GM10266 (cell line): ENCODE results near the gene NAGA.
A peak's percentile ranks its signal among the peaks of the same experiment; 100 is the strongest.

Experiments
- DNase-seq: peaks from one replicate; pipeline ENCODE4 v3.0.0; 2012; ENCODE audit errors: extremely low spot score
- TF ChIP-seq, protein P1 (sequence below): IDR thresholded peaks from 2 replicates; pipeline ENCODE4 v1.5.1; 2012; ENCODE audit warnings: mild to moderate bottlenecking, low read depth; ENCODE audit not compliant: control insufficient read depth, insufficient read depth; ENCODE audit errors: missing control alignments

NAGA gene

DNA sequence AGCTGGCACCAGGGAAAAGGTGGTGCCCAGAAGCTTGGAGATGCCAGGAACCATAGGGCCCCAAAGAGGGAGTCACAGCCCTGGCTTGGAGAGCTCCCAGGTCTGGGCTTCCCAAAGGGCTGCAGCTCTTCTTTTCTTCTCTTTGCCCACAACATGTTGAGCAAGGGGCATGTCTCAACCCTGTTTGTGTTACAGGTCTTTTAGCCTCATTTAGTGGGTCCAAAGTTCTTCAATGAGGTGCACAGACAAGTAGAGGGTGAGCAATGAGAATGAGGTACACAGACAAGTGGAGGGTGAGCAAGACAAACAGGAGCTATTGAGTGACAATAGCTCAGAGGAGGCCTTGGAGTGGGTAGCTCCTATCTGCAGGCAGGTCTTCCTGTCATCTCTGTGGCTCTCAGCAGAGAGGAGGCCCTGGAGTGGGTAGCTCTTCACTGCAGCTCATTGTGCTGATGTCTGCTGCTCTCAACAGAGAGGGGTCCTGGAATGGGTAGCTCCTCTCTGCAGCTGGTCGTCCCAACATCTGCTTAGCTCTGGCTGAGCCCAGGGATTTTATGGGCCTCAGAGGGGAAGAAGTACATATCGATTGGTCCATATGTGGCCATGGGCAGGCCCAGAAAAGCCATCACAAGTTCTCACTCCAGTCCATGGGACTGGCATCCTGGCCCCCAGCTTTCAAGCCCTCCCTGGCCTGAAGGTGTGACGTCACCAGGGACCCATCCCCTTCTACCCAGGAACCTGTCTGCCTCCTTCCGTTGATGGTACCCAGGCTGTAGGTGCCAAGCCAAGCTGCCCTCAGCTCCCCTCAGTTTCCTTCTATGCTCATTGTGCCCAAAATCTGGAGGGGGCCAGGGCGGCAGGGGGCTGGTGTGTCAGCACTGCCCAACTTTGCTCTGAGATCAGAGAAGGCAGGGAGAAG, 37.1 kb downstream of the NAGA start:
- TF ChIP-seq, protein P1, sequence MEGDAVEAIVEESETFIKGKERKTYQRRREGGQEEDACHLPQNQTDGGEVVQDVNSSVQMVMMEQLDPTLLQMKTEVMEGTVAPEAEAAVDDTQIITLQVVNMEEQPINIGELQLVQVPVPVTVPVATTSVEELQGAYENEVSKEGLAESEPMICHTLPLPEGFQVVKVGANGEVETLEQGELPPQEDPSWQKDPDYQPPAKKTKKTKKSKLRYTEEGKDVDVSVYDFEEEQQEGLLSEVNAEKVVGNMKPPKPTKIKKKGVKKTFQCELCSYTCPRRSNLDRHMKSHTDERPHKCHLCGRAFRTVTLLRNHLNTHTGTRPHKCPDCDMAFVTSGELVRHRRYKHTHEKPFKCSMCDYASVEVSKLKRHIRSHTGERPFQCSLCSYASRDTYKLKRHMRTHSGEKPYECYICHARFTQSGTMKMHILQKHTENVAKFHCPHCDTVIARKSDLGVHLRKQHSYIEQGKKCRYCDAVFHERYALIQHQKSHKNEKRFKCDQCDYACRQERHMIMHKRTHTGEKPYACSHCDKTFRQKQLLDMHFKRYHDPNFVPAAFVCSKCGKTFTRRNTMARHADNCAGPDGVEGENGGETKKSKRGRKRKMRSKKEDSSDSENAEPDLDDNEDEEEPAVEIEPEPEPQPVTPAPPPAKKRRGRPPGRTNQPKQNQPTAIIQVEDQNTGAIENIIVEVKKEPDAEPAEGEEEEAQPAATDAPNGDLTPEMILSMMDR: no peak
- no peak for DNase-seq

DNA sequence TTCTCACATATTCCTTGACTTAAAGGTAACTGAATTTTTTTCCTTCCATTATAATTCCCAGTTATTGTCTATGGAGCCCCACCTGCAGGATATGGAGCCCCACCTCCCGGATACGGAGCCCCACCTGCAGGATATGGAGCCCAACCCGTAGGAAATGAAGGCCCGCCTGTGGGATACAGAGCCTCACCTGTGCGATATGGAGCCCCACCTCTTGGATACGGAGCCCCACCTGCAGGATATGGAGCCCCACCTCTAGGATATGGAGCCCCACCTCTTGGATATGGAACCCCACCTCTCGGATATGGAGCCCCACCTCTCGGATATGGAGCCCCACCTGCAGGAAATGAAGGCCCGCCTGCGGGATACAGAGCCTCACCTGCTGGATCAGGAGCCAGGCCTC, 43.9 kb downstream of the NAGA start:
- TF ChIP-seq, protein P1: no peak
- no peak for DNase-seq

DNA sequence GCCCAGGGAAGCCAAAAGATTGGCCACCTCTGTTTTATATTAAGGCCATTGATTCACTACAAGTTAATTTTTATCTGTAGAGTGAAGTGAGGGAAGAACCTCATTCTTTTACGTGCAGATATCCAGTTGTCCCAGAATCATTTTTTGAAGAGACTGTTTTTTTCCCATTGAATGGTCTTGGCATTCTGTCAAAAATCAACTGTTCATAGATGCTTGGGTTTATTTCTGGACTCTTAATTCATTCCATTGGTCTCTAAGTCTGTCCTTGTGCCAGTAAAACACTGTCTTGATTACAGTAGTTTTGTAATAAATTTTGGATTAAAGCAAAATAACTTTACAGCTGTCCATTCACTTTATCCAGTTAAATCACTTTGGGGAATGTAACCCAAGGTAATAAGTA, 45.2 kb downstream of the NAGA start:
- no peak for DNase-seq
- TF ChIP-seq, protein P1: no peak

DNA sequence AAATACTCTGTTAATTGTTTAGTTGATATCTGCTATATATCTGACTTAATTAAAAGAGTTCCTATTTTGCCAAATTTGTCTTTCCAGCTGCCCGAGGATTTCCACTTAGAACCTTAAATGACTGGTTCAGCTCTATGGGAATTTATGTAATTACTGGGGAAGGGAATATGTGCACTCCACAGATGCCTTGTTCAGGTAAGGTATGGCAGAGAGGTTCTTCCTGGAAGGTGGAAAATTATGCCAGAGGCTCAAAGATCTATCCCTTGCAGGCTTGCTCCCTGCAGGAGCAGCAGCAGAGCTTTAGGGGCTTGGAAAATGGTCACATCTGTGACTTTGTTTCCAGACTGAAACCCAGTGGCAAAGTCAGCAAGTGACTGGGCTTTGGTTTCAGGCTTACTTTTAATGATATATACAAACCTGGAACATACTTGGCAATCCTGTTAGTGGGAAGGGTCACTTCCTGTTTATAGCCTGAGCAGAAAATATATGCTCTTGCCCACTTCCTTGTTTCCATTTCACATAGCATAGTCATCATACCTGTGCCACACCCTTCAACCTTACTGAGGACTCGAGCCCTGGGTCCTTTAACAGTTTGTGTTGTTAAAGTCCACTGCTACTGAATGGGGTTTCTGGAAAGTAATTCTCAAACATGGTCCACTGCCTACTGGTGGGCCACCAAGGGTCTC, 48.3 kb downstream of the NAGA start:
- peak; percentile 23 for DNase-seq
- TF ChIP-seq, protein P1: no peak

DNA sequence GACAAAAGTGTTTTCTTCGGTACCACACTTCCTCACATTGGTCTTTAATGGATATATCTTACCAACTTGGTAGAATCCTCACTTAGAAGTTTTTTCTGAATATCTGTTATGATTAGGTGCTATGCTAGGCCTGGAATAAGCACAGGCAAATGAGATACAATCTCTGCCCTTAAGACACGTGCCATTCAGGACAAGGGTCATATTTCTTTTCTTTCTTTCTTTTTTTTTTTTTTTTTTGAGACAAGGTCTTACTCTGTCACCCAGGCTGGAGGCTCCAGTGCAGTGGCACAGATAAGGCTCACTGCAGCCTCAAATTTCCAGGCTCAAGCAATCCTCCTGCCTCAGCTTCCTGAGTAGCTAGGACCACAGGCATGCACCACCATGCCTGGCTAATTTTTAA, 49.0 kb downstream of the NAGA start:
- DNase-seq: no peak
- TF ChIP-seq, protein P1: no peak

DNA sequence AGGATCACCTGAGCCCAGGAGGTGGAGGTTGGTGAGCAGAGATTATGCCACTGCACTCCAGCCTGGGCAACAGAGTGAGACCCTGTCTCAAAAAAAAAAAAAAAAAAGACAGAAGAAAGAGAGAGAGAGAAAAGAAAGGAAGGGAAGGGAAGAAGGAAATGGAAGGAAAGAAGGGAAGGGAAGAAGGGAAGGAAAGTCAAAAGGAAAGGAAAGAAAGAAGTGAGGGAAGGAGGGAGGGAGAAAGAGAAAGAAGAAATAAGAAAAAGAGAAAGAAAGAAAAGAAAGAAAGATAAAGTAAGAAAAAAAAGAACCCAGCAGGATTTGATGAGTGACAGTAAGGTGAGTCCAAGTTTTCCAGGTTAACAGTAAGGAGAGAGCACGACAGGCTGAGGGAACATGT, 52.4 kb downstream of the NAGA start:
- TF ChIP-seq, protein P1: no peak

DNA sequence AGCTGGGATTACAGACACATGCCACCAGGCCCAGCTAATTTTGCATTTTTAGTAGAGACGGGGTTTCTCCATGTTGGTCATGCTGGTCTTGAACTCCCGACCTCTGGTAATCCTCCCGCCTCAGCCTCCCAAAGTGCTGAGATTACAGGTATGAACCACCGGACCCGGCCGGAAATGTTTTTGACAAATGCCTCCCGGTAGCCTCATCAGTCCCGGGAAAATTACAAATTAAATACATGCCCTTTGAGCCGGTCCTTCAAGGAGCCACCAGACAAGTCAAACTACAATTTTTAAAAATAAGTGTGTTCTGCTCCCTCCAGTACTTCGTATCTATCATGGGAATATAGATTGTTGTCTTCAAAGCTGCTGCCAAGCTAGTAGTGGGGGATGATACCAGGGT, 54.5 kb downstream of the NAGA start:
- no peak for DNase-seq
- TF ChIP-seq, protein P1: no peak

More for the DNA sequence above, 52.4 kb downstream of the NAGA start:
- no peak for DNase-seq
